GM18507 (cell line): ENCODE measurements around the gene CDH1.
"Not testable (repeated sequence)": the region's sequence is repeated elsewhere in the genome, so short reads cannot be mapped to it uniquely, and the experiment has no call there.

ENCODE experiments used
- DNase-seq: peaks from one replicate; pipeline ENCODE4 v3.0.0; 2011; ENCODE audit warnings: low read depth; ENCODE audit not compliant: insufficient read length; ENCODE audit errors: extremely low spot score
- FAIRE-seq: peaks from 2 replicates; lab custom pipeline; 2011; peaks lifted over from hg19 to GRCh38; lab: Jason Lieb, UNC

The CDH1 gene

GRCh38 chr16:68784226-68784625, 47.1 kb downstream of the CDH1 start:
- no peak for FAIRE-seq
- no peak for DNase-seq

GRCh38 chr16:68784721-68785120, 47.6 kb downstream of the CDH1 start:
- FAIRE-seq, result no peak
- DNase-seq, result no peak

GRCh38 chr16:68785715-68786114, 48.6 kb downstream of the CDH1 start:
- FAIRE-seq (no peak), DNase-seq (no peak)

GRCh38 chr16:68786685-68787418, 49.8 kb downstream of the CDH1 start:
- FAIRE-seq (no peak), DNase-seq (no peak)

GRCh38 chr16:68787419-68787807, 50.3 kb downstream of the CDH1 start:
- FAIRE-seq, DNase-seq: not testable (repeated sequence)

GRCh38 chr16:68790130-68790761, 53.2 kb downstream of the CDH1 start:
- DNase-seq, result no peak
- no peak for FAIRE-seq

- FAIRE-seq (no peak), DNase-seq (no peak)
Measured at GRCh38 chr16:68790944-68791343, 53.9 kb downstream of the CDH1 start.

GRCh38 chr16:68792465-68793324, 55.6 kb downstream of the CDH1 start:
- DNase-seq (no peak), FAIRE-seq (no peak)

GRCh38 chr16:68793401-68793857, 56.3 kb downstream of the CDH1 start:
- FAIRE-seq (no peak), DNase-seq (no peak)

GRCh38 chr16:68798398-68798797, 61.3 kb downstream of the CDH1 start:
- DNase-seq, result no peak

GRCh38 chr16:68800257-68800875, 63.3 kb downstream of the CDH1 start:
- DNase-seq, result peak; percentile 60
- FAIRE-seq, result peak; percentile 86

More at GRCh38 chr16:68798398-68798797, 61.3 kb downstream of the CDH1 start:
- FAIRE-seq, result no peak

- DNase-seq (no peak), FAIRE-seq (no peak)
Measured at GRCh38 chr16:68802190-68802589, 65.1 kb downstream of the CDH1 start.

- FAIRE-seq (no peak), DNase-seq (no peak)
Measured at GRCh38 chr16:68806422-68806821, 69.3 kb downstream of the CDH1 start.

GRCh38 chr16:68806981-68807380, 69.9 kb downstream of the CDH1 start:
- FAIRE-seq (no peak), DNase-seq (no peak)

- FAIRE-seq, result no peak
- DNase-seq, result no peak
Measured at GRCh38 chr16:68814516-68814915, 77.4 kb downstream of the CDH1 start.

- DNase-seq, result no peak
- no peak for FAIRE-seq
Measured at GRCh38 chr16:68823401-68824135, 86.5 kb downstream of the CDH1 start.

GRCh38 chr16:68825427-68825826, 88.3 kb downstream of the CDH1 start:
- FAIRE-seq, result no peak
- DNase-seq, result no peak

GRCh38 chr16:68826652-68827051, 89.6 kb downstream of the CDH1 start:
- FAIRE-seq (no peak), DNase-seq (no peak)

GRCh38 chr16:68833251-68833650, 96.2 kb downstream of the CDH1 start:
- DNase-seq, result no peak
- FAIRE-seq, result no peak
